Measurements from ENCODE around the gene ERMARD.

The ERMARD gene

DNA sequence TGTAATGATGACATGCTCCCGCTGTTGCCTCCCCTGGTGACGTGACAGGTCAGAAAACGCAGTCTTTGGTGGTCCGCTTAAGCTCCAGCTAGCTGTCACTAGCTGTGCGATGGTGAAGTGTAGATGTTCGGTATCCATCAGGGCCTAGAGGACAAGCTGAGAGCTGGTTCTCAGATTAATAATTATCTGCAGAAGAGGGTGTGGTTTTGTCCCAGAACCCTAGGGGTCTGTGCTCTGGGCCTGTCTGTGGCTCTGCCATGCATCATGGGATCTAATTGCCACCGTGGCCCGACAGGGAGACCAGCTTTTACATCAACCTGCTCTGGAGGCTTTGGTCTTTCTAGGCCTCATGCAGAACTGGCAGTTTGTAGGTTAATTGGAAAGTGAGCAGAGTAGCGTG is 34.1 kb downstream of the ERMARD start:
- no peak for DNase-seq

DNA sequence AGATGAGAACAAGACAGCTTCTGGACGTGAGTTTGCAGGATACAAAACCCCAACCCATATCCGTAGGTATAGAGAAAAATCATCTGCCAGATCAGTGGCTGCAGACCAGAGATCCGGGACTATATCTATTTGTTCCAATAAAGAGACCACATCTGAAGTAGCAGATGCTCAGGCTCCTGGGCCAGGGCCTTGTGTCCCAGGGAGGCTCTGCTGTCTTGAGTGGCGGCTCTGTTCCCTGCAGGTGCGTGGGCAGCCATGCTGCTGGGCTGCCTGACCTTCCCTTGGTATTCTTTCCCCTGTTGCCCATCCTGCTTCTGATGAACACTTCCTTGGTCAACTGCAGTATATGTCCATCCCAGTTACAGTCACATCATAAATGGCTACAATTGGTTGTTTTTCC is 34.9 kb downstream of the ERMARD start:
- DNase-seq: no peak

DNA sequence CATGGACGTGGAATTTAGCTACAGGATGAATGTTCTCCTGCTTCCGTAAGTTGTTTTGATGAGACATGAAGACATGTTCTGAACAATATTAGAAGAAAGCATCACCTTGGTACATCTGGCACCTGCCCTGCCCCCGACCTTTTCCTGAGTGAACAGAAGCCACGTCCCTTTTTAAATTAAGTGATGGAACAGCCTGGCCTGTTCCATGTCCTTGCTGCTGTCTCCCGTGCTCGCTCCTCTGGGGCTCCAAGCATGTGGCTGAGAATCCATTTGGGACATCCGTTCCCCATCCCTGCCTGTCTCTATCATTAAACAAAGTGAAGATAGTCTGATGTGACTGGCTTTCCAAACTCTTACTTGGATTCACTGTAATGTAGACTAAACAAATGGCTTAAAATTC is 36.4 kb downstream of the ERMARD start:
- DNase-seq: no peak

DNA sequence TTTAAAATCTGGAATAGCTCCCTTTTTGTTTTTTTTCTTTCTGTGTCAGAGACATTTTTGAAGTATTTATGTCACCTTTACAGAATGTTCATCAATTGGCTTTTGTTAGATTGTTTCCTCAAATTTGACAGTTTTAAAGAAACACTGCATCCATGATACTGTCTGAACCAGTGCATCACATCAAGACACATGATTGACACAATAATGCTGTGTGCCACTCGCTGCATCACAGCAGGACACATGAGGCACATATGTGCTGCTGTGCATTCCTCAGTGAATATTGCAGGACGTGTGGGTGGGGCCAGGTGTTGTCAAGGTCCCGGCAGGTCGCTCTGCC is 37.4 kb downstream of the ERMARD start:
- DNase-seq: no peak

DNA sequence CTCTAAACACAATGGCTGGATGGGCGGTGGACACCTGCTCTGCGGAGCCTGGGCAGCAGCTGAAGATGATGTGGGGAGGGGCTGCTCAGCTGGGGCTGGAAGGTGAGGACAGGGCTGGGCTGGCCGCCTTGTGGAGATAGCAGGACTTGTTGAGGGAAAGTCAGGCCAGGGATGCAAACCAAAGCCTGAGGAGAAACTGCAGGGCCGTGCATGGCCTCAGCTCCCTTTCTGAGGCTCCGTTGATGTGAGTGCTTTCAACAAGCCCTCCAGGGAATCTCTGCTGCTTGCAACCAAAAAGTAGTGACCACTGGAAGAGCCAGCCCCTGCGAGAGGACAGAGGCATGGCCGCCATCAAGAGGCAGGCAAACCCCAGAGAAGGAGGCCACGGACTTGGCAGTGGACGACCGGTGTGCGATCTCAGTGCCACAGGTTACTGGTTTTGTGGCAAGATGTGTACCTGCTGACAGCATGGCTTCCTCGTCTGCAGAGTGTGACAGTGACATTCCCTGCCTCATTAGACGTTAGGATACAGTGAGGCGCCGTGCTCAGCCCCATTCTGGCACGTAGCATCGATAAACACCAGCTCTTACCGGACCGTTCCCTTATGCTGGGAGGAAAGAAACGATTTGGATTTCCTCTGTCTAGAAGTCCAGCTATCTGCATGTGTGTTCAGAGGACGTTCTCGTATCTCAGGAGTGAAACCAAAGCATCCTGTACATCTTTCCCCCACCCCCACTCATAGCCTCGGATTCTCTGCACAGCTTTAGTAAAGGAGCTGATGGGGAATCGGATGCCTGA is 37.9 kb downstream of the ERMARD start:
- no peak for DNase-seq

DNA sequence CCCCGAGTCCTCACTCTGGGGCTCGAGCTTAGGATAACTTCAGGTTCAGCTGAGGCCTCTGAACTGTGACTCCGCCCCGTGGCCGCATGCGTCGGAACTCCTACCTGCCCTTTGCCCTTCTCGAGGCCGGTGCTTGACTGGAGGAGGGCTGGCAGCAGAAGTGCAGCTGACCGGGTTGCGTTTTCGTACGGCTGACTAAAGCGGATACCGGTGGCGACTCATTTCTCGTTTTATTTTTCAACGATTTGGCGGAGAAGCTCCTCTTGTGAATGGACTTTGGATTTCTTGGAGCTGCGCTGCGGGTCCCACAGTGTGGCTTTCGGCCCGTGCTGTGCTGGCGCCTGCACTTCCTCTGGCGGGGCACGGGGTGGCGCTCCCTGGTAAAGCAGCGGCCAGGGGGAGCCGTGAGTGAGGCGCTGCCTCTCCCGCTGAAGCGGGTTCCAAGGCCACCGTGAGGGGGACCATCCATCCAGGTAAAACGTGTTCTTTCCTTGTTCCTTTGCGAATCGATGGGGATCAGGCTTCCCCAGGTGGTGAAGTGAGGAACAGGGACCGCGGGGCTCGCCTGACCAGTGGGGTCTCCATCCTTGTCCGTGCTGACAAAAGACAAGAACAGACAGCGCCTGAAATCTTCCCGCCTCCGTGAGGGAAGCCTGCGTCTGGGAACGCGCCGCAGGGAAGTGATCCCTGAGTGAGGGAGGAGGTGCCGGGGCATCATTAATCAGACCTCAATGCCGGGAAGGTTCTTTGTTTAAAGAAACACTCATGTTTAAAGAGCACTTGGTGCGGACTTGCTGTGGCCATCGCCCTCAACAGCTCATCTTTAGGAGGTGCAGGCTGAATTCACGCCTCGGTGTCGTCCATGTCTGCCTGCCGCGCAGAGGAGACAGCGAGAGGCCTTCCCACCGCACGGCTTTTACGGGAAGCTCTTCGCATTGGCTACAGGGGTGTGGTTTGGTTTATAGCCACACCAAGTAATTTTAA is 38.8 kb downstream of the ERMARD start:
- peak; percentile 51 for DNase-seq

DNA sequence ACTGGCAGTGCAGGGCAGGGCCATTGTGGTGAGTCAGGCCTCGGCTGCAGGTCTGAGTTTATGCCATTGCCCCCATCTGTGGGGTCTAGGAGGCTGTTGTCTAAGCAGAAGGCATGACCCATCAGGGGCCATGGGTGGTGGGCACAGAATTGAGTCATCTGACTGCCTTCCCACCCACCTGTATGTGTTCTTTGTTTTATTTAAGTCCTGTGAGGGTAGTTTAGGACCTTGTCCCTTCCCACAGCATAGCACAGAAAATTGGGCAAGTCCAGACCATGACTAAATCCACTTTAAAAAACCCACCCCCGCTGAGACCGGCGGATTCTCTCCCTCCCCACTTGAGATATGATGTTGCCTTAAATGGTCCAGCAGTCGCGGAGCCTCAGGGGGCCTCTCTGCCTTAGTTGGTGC is 40.3 kb downstream of the ERMARD start:
- no peak for DNase-seq

DNA sequence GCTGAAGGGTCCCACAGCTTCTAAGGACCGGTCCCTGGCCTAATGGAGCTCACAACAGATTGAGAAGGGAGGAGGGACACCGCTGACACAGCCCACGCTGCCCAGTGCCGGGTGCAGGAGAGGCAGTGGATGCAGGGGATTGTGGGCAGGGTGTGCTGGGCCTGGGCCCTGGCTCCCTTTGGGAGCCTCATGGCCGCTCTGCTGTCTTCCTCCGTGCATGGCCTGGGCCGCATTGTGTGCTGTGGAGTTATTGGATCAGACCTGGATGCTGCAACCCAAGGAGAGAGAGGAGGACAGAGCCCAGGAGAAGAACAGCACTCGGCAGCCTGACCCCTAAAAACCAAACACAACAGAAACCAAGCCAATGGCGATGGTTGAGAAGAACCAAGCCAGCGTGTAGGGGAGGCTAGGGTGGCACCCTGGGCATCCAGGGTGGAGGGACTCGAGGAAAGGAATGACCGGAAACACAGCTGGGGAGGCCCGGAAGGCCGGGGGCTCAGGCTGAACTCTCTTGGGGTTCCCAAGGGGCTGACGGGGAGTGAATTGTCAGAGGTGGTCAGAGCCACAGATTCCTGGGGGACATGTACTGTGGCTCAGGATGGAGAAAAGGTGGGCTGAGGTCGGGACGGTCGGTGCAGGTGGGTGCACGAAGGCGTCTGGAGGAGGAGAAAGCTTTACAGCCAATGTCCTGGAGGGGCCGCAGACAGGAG is 41.0 kb downstream of the ERMARD start:
- DNase-seq: no peak

DNA sequence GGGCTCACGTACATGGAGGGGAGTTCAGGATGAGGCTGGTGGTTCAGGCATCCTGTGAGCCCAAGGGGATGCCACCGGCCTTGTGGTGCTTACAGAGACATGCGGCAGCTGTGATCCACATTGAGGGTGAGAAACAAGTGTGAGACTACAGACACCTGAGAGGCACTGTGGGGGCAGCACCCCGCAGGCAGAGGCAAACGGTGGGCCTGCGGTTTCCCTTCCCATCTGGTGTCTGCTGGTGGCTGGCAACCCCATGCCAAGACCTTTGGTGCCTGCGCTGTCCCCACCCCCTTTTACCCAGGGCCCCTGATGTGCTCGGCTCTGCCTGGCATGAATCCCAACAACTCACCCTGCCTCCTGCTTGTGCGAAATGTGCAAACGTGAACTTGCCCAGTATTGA is 42.0 kb downstream of the ERMARD start:
- no peak for DNase-seq

DNA sequence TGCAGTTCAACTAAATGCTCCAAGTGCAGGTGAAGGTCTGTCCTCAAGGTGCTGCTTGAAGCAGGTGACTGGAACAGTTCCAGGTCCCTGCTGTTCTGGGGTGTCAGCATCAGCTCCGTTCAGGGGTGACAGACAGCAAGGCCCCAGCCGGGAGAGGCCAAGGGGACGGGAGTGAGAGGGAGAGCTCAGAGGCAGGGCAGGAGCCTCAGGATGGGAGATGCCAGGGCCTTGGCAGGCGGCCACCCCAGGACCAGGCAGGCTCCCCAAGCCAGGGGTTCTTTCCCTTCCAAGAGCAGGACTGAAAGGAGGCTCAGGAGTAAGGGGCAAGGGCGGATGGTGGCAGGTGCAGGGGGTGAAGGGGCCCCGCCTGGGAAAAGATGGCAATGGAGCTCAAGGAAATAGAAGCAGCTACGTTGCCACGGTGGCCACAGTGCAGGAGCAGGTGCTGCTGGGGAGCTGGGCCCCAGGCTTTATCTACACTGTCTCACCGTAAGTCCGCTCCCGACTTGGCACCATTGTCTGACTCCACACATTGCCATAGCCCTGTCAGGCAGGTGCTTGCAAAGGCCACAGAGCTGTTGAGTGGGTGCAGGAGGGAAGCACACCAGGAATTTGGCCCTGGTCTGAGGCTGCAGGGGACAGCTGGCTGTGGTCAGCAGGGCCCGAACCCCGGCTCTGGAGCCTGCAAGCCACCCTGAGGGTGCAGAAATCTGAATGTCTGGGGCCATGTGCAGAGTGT is 43.1 kb downstream of the ERMARD start:
- no peak for DNase-seq

DNA sequence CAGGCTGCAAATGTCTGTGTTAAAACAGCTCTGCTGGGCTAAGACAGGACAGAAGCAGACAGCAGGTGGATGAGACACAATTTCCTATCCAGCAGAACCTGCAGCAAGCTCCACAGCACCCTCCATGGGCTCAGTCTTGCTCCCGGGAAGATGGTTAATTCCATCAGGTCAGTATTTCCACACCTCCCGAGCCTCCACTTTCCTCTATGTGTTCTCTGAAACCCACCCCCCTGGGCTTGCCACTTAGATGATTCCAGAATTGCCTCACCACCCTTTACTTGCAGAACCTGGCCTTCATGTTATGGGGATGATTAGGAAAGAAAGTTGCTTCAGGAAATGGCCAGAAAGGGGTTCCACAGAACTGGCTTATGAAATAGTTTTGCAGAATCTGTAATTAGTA is 43.8 kb downstream of the ERMARD start:
- no peak for DNase-seq

DNA sequence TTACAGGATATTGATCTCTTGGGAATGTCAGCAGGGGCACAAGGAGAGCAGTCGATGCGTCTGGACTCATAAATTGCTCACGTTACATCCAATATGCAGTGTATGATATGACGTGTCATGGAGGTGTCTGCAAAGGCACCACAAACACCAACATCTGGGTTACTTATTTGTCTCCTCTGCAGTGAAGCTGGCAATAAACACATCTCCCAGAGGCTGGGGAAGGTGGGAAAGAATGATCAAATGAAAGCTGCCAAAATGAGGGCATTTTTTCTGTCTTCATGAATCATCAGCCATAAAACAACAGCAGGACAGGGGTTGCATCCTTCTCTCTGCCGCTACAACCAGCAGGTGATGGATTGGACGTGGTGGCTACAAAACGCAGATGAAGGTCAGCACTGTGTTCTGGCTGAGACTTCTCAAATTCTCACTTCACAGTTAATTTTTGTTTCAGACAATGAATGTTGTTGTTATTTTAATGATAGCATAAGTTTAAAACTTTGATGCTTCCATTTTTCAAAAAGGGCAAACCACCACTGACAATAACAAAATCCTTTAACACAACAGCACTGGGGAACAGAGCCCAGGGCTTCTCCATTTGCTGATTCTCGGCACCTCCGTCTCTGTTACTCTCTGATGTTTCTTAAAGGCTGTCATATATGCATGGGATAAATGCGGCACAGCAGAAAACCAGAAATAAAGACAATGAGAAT is 47.5 kb downstream of the ERMARD start:
- DNase-seq: no peak

DNA sequence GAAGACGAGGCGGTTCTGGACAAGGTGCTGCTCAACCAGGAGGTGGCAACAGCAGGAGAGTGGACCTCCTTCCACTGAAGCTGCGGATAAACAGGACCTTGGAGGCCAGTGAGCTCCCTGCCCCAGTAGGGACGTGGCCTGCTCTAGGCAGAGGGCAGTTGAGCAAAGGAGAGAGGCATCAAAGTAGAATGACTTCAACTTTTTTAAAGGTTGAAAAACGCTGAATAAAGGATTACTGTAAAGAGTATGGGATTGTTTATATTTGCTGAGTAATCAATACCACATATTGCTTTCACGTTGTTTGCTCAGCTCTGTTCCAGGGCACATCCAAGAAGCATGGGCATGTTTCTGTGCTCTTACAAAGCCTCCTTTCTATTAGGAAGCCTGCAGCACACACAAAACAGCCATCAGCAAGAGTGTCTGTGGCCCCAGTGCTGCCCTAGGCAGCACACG is 48.1 kb downstream of the ERMARD start:
- DNase-seq: no peak

DNA sequence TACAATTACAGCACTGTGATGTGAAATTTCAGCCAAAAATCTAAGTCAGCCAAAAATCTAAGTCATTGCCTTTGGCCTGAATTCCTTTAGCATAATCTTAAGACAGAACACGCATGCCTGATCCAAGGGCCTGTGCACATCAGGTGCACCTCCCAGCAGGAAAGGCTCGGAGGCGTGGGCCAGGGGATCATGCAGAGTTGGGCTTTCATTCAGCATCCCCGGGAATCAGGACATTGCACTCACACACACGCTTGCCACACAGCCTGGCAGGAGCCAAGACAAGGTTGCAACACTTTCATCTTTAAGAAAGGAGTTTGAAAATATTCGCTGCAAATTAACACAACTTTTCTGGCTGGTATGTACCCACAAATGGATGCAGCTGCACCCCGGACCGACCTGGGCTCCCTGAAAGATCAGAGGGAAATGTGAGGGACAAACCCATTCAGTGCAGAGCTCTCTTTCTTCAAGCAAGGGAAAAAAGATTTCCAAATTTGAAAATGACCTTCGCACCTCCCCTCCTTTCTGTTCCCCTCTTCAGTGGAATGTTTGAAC is 48.8 kb downstream of the ERMARD start:
- no peak for DNase-seq

DNA sequence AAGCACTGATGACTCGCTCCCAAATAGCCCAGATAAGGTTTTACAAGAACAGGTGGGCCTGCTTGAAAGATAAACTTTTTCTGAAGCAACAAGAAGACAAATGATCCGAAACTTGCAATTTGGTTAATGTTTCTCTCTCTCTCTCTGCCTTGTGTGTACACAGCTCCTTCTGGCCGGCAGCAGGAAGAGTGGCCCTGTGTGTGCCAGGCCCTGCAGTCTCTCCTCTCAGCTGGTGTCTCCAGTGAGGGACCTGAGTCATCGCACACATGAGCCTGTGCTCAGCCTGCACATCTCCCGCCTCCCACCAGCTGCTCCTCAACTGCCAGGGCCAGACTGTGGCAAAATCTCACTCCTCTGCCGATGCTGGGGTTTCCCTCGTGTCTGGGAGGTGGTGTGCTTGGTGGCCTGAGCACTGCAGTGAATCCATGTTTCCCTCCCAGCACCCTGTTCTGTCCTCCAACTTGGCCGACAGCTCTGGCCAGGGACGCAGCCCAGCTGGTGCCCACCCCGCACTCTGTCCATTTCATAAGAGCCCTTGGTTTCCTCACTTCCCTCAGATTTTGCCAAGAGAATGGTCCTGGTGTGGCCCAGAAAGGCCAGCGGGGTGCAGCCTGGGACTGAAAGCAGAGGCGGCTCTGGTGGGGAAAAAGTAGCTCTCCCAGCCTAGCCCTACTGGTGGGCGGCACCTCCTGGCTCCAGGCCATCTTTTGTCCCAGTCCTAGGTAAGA is 49.4 kb downstream of the ERMARD start:
- no peak for DNase-seq

DNA sequence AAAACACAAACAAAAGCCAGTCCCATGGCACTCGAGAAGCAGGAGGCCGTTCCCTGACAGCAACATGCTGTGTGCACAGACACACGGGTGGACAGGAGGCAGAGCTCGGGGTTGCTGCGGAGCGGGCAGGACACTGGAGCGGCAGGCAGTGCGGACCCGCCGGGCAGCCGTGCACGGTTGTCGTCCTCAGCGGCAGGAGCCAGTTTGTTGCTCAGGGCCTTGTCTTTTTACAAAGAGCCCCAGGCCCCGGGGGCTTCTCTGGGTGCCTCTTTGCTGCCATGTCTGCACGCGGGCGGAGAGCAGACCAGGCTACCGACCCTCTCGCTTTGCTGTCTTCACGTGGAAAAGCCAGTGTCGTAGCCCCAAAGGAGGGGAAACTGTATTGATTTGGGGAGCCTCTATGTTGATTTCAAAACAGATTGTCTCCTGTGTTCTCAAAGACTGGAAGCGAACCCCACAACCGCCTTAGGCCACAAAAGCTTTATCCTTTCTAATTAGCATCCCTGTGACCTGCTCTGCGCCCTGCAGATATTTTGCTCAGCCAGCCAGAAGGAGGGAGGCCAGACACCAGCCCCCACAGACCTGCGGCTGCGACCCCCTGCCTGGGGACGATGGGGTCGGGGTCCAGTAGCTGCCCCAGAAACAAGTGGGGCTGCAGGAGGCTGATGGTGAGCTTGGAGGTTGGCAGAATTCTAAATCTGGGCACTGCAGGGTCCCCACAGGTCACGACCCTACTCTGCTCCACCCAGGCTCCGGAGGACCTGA is 50.2 kb downstream of the ERMARD start:
- no peak for DNase-seq

DNA sequence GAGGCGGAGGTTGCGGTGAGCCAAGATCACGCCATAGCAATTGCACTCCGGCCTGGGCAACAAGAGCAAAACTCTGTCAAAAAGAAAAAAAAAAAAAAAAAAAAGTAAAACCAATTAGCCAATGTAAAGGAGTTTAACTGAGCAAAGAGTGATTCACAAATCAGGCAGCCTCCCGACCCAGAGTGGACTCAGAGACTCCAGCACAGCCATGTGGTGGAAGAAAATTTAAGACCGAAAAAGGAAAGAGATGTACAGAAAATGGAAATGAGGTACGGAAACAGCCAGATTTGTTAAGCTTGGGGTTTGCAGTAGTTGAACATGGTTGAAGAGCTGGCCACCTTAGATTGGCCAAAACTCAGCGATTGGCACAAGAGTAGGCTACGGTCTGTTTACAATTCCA is 51.4 kb downstream of the ERMARD start:
- DNase-seq: no peak

DNA sequence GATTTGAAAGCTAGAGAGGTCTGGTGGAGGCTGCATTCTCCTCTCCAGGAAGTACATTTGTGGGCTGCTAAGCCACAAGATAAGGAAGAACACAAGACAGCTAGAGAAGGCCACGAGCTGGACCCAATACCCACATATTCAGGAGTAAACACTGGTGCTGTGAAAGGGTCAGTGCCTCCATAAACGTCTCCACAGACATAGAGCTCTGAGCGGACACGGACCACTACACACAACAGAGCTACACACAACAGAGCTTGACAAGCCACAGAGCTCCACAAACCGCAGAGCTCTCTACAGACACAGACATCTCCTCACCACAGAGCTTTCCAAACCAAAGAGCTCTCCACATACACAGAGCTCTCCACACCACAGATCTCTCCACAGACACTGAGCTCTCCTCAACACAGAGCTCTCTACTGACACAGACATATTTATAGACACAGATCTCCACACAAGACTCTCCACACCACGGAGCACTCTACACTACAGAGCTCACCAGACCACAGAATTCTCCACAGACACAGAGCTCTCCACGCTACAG is 51.9 kb downstream of the ERMARD start:
- no peak for DNase-seq

DNA sequence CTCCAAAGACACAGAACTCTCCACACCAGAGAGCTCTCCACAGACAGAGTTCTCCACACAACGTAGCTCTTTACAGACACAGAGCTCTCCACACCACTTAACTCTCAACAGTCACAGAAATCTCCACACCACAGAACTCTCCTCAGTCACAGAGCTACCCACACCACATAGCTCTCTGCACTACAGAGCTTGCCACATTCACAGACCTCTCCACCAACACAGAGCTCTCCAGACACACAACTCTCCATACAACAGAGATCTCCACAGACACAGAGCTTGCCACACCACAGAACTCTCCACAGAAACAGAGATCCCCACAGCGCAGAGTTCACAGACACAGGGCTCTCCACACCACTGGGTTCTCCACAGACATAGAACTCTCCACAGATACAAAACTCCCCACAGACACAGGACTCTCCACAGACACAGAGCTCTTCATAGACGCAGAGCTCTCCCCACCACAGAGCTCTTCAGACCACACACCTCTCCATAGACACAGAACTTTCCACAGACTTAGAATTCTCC is 52.5 kb downstream of the ERMARD start:
- no peak for DNase-seq

DNA sequence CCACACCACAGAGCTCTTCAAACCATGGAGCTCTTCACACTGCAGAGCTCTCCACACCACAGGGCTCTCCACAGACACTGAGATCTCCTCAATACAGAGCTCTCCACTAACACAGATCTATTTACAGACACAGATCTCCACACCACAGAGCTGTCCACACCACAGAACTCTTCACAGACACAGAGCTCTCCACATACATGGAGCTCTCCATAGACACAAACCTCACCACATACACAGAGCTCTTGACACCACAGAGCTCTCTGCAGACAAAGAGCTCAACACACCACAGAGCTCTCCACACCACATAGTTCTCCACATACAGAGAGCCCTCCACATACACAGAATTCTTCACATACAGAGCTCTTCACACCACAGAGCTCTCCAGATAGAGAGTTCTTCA is 53.0 kb downstream of the ERMARD start:
- no peak for DNase-seq
